ENCODE data around the gene EXOC3. TPM values are rescaled to one million over a fixed set of nuclear protein-coding genes. Genes with fewer than 3 reads are reported as not detected.

The EXOC3 gene
- total and polyA plus RNA-seq, 2 of the 8 experiments (the other 6 are each of a cell fraction or from before 2014, with no cell fraction given), result 14.4 to 30.0 TPM

DNA sequence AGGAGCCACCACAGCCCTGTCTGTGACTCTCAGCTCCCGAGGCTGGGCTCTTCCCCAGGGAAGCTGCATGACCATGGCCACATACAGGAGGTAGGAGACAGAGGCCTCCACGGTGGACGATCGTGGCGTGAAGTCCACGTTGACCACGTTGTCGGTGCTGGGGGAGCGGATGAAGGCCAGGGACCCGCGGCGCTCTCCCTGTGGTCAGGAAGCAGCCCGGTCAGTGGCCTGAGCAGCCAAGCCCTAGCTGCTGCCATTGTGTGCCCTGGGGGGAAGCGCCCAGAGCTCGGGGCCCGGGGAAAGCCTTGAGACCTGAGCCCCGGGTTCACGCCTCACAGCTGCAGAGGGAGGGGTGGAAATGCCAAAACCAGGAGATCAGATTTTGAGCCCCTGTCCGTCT lies 34.3 kb downstream of the EXOC3 start (continued):
- TF ChIP-seq, protein P1, sequence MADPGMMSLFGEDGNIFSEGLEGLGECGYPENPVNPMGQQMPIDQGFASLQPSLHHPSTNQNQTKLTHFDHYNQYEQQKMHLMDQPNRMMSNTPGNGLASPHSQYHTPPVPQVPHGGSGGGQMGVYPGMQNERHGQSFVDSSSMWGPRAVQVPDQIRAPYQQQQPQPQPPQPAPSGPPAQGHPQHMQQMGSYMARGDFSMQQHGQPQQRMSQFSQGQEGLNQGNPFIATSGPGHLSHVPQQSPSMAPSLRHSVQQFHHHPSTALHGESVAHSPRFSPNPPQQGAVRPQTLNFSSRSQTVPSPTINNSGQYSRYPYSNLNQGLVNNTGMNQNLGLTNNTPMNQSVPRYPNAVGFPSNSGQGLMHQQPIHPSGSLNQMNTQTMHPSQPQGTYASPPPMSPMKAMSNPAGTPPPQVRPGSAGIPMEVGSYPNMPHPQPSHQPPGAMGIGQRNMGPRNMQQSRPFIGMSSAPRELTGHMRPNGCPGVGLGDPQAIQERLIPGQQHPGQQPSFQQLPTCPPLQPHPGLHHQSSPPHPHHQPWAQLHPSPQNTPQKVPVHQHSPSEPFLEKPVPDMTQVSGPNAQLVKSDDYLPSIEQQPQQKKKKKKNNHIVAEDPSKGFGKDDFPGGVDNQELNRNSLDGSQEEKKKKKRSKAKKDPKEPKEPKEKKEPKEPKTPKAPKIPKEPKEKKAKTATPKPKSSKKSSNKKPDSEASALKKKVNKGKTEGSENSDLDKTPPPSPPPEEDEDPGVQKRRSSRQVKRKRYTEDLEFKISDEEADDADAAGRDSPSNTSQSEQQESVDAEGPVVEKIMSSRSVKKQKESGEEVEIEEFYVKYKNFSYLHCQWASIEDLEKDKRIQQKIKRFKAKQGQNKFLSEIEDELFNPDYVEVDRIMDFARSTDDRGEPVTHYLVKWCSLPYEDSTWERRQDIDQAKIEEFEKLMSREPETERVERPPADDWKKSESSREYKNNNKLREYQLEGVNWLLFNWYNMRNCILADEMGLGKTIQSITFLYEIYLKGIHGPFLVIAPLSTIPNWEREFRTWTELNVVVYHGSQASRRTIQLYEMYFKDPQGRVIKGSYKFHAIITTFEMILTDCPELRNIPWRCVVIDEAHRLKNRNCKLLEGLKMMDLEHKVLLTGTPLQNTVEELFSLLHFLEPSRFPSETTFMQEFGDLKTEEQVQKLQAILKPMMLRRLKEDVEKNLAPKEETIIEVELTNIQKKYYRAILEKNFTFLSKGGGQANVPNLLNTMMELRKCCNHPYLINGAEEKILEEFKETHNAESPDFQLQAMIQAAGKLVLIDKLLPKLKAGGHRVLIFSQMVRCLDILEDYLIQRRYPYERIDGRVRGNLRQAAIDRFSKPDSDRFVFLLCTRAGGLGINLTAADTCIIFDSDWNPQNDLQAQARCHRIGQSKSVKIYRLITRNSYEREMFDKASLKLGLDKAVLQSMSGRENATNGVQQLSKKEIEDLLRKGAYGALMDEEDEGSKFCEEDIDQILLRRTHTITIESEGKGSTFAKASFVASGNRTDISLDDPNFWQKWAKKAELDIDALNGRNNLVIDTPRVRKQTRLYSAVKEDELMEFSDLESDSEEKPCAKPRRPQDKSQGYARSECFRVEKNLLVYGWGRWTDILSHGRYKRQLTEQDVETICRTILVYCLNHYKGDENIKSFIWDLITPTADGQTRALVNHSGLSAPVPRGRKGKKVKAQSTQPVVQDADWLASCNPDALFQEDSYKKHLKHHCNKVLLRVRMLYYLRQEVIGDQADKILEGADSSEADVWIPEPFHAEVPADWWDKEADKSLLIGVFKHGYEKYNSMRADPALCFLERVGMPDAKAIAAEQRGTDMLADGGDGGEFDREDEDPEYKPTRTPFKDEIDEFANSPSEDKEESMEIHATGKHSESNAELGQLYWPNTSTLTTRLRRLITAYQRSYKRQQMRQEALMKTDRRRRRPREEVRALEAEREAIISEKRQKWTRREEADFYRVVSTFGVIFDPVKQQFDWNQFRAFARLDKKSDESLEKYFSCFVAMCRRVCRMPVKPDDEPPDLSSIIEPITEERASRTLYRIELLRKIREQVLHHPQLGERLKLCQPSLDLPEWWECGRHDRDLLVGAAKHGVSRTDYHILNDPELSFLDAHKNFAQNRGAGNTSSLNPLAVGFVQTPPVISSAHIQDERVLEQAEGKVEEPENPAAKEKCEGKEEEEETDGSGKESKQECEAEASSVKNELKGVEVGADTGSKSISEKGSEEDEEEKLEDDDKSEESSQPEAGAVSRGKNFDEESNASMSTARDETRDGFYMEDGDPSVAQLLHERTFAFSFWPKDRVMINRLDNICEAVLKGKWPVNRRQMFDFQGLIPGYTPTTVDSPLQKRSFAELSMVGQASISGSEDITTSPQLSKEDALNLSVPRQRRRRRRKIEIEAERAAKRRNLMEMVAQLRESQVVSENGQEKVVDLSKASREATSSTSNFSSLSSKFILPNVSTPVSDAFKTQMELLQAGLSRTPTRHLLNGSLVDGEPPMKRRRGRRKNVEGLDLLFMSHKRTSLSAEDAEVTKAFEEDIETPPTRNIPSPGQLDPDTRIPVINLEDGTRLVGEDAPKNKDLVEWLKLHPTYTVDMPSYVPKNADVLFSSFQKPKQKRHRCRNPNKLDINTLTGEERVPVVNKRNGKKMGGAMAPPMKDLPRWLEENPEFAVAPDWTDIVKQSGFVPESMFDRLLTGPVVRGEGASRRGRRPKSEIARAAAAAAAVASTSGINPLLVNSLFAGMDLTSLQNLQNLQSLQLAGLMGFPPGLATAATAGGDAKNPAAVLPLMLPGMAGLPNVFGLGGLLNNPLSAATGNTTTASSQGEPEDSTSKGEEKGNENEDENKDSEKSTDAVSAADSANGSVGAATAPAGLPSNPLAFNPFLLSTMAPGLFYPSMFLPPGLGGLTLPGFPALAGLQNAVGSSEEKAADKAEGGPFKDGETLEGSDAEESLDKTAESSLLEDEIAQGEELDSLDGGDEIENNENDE (IDR thresholded peaks at IDR 0.05; ENCODE audit: insufficient replicate concordance, low read length), result no peak
- TF ChIP-seq EGR1 (IDR thresholded peaks at IDR 0.05; ENCODE audit: borderline replicate concordance, low read depth, low read length) (no peak), POU5F1 (IDR thresholded peaks at IDR 0.05; ENCODE audit: low read depth, low read length) (no peak)
